Stimulated activated CD4-positive, alpha-beta T cell treated with anti-CD3 and anti-CD28 coated beads, Interleukin-4, amount 100 ng/mL, for 1 hour (primary cell): ENCODE results near the gene DSG4.
"Not testable (repeated sequence)": the region's sequence is repeated elsewhere in the genome, so short reads cannot be mapped to it uniquely, and the experiment has no call there.

Experiments
- DNase-seq: peaks from one replicate; pipeline ENCODE4 v3.0.0-alpha.2; 2020

The DSG4 gene, protein sequence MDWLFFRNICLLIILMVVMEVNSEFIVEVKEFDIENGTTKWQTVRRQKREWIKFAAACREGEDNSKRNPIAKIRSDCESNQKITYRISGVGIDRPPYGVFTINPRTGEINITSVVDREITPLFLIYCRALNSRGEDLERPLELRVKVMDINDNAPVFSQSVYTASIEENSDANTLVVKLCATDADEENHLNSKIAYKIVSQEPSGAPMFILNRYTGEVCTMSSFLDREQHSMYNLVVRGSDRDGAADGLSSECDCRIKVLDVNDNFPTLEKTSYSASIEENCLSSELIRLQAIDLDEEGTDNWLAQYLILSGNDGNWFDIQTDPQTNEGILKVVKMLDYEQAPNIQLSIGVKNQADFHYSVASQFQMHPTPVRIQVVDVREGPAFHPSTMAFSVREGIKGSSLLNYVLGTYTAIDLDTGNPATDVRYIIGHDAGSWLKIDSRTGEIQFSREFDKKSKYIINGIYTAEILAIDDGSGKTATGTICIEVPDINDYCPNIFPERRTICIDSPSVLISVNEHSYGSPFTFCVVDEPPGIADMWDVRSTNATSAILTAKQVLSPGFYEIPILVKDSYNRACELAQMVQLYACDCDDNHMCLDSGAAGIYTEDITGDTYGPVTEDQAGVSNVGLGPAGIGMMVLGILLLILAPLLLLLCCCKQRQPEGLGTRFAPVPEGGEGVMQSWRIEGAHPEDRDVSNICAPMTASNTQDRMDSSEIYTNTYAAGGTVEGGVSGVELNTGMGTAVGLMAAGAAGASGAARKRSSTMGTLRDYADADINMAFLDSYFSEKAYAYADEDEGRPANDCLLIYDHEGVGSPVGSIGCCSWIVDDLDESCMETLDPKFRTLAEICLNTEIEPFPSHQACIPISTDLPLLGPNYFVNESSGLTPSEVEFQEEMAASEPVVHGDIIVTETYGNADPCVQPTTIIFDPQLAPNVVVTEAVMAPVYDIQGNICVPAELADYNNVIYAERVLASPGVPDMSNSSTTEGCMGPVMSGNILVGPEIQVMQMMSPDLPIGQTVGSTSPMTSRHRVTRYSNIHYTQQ

DNA sequence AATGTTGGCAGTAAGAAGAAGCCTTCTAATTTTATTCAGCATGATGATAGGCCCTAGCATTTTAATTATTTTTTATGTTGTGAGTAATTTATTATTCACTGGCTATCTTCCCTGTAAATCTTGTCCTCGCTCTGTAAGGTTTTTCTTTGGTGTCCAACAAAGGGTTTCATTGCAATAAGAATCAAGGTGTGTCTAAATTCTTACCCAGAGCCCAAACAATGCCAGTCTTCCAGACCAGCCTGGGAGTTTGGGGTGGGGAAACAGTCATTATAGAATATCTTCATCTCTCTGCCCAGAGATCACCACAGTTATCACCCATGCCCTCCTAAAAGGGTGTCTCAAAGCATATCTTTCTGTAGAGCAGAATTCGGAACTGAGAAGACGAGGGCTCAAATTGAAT lies at the start of gene DSG4:
Gene DSG4, plus strand, starts transcription at position 301 of the 400 bp plus-strand sequence. CDS start 135 bp downstream, outside the sequence.
- DNase-seq: no peak

DNA sequence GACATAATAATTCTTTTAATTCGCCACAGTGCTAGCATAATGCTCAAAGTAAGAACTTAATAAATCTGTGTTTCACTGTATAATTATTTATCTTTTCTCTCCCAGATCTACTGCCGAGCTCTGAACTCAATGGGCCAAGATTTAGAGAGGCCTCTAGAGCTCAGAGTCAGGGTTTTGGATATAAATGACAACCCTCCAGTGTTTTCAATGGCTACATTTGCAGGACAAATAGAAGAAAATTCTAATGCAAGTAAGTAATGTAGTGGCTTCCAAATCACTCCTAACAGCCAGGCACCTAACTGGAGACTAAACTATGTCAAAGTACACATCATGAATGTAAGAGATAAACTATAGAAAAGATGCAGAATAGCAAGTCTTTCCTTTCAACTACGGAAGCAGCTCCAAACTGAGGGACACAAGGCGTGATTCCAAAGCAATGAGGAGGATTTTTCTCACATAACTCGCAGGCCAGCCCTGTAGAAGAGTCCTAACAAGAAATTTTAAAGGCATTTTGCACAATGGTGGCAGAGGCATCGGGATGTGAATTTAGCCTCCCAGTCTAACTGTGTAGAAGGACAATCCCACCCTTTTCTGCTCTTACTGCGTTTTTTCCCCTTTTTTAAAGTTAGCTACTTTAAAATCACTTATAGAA lies 46.7 kb upstream of the DSG4 start:
- DNase-seq: no peak

DNA sequence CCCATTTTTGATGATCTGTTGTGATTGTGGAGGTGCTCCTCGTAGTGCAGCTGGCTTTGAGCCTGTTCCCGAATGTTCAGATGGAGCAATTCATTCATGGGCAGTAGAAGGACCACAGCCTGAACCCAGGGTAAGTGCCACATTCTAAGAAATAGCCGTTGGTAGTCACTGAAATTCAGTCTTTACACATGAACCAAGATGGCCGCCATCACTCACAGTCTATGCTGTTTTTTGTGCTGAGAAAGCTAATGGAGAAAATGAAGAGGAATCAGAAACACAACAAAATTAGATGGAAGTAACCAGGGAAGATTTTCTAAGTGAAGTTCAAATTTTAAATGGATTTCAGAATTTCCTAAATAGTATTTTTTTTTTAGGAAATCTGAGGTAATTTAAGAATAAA lies 33.1 kb upstream of the DSG4 start:
- no peak for DNase-seq

DNA sequence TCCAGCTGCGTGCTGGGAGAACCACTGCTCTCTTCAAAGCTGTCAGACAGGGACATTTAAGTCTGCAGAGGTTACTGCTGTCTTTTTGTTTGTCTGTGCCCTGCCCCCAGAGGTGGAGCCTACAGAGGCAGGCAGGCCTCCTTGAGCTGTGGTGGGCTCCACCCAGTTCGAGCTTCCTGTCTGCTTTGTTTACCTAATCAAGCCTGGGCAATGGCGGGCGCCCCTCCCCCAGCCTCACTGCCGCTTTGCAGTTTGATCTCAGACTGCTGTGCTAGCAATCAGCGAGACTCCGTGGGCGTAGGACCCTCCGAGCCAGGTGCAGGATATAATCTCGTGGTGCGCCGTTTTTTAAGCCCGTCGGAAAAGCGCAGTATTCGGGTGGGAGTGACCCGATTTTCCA lies 23.2 kb upstream of the DSG4 start:
- DNase-seq: not testable (repeated sequence)

DNA sequence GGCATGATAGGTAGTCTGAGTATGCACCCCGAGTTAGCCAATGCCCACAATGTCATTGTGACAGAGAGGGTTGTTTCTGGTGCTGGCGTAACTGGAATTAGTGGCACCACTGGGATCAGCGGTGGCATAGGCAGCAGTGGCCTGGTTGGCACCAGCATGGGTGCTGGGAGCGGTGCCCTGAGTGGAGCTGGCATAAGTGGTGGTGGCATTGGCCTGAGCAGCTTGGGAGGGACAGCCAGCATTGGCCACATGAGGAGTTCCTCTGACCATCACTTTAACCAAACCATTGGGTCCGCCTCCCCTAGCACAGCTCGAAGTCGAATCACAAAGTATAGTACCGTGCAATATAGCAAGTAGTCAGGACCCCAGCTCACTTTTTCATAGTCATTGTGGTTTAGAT lies 21.6 kb upstream of the DSG4 start:
- no peak for DNase-seq

DNA sequence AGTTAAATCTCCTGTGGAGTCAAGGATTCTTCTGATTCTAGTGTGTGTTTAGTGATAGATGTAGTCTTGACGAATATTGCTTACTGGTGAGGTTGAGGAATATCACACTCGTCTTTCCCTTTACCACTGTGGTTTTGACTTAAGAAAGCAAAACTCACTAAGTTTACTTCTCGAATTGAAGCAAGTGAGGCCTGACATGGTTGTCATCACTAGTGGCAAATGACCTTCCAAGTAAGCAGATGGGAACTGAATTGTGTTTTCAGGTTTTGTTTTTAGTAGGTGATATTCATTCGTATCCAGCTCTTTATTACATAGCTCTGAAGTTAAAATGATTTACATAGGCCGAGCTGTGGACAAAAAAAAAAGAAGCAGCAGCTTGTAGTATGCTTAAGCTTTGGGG lies 20.6 kb upstream of the DSG4 start:
- no peak for DNase-seq

DNA sequence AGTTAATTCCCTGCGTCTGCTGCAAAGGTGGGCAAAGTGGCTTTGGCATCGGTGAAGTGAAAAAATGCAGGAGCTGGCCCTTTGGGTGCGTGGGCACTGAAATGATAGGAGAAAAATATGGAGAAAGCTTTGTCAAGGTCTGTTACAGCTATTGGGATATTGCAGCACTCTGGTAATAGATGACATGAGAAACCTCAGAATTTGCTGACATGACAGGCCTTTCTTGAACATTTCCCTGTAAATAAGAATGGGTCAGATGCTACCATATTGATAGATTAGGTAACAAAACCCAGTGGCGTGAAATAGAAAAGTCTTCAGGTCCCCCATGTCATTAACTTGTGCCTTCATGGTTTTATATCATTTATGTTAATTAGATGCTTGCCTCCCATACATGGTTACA lies 12.4 kb upstream of the DSG4 start:
- DNase-seq: no peak

DNA sequence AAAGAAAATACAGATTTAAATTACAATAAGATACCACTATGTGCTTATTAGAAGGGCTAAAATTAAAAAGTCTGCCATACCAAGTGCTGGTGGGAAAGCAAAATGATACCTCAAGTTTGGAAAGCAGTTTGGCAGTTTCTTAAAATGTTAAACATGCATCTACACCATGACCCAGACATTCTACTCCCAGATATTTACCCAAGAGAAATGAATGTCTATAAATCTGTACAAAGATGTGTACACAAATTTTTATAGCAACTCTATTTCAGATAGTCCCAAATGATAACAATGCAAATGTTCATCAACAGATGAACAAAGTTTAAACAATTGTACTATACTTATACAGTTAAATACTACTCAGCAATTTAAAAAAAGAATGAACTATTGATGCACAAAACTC lies 7.1 kb upstream of the DSG4 start:
- DNase-seq: no peak

DNA sequence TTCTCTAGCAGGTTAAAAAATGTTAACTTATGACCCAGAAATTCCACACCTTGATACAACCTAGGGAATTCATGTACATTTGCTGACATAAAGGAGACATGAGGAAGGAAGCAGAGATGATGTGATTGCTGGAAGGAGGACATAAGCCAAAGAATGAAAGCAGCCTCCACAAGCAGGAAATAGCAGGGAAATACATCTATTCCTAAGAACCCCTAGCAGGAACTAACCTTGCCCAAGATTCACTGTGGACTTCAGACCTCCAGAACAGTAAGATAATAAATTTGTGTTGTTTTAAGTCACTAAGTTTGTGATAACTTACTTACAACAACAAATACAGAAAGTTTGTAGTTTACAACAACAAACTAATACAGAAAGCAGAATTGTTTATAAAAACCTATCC lies 4.6 kb upstream of the DSG4 start:
- DNase-seq: no peak

DNA sequence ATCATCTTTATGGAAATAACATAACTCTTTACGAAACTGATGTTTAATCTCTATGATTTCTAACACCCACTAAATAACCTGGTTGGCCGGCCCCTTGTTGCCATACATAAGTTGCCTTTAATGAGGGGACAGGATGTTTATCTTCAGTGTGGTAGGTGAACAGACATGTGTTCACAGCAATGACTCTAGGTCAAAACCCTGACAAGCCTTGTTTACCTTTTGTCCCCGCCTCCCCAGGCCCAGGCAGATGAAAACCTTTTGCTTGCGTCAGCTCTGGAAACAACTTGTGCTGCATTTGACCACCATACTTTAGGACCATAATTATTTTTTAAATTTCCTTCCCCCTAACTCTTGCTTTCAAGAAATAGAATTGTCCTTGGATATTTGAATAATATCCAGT lies 2.9 kb upstream of the DSG4 start:
- DNase-seq: no peak

DNA sequence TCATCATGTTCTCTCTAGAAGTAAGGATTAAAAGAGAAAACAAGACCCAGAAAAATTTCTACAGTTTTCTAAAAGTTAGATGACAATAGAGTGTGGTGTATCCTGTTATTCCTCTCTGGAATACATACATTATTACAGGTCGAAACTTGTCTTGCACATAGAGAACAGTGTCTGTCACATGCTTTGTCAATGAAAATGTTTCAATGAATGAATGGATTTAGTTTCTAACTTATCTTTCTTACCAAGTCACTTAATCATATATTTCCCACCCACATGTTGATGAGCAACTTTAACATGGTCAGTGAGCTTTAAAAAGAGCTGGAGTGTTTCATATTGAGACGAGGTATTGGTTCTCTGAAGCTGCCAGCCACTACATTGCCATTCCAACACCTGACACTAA lies 4.3 kb downstream of the DSG4 start:
- DNase-seq: no peak

DNA sequence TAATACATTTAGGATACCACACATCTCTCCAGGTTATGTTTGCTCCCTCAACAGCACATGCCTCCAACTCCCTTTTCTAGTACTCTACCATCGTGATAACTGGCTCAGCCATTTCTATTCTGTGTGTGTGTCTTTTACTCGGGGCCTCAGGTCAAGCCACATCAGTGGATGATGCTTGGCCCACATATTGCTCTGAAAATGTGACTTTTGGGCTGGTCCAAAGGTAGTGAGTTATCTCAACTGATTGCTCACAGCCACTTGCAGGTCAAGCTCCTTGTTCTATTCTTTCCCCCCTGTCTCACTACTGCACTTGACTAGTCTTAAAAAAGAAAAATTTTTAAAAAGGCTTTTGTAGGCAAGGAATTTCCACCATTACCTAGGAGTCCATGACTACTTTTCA lies 5.5 kb downstream of the DSG4 start:
- no peak for DNase-seq

DNA sequence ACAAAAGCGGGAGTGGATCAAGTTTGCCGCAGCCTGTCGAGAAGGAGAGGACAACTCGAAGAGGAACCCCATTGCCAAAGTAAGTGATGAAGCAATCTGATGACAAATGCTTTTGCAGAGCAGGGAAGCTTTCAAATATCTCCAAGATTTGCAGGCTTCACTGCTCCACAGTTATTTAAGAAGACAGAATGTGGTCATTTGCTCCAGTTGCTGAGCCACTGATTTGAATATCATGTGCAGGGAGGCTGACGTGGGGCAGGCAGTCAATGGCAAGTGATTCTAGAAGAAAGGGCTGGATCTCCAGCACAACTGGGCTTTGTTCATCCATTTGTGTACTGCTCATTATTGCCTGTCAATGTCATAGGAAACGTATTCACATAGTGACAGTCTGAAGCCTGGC lies 10.2 kb downstream of the DSG4 start:
- no peak for DNase-seq

DNA sequence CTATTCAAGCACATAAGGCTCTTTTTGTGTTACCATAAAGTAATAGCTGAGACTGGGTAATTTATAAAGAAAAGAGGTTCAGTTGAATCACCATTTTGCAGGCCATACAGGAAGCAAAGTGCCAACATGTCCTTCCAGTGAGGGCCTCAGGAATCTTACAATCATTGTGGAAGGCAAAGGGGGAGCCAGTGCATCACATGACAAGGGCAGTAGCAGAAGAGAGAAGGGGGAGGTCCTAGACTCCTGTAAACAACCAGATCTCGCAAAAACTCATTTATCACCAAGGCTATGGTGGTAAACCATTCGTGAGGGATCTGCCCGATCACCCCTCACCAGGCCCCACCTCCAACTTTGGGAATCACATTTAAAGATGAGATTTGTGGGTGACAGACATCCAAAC lies 16.7 kb downstream of the DSG4 start:
- DNase-seq: no peak

DNA sequence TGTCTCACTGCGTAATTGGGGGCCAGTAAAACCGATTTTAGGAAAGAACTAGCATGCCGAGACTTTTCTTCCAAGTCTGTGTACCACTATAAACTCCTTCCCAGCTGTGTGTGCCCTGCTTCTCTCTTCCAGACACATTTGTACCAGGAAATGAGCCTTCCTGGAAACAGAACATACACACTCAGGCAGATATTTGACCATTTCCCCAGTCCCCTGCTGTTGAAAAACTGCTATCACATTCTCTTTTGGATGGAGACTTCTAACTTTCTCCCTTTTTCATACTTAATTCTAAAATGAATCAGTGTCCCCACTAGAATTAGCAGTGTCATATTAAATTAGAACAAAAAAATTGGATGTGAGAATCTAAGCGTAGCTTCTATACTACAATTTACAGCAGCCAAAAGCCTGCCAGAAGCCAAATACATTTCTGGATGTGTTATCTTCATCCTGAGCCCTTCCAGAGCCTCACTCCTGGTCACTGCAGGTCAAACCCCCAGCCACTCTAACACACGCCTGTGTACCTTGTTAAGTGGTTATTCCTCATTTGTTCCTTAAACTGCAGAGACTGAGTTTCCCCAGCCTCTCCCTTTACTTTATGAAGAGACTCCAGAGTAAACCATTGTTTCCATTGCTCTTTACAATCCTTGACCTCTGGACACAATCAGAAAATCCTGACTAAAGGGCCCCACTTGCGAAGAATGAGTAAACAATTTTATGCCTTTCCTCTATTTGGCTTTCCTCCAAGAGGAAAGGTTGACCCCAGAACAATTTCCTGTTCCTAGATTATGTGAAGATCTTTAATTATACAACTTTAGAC lies 20.4 kb downstream of the DSG4 start:
- no peak for DNase-seq

DNA sequence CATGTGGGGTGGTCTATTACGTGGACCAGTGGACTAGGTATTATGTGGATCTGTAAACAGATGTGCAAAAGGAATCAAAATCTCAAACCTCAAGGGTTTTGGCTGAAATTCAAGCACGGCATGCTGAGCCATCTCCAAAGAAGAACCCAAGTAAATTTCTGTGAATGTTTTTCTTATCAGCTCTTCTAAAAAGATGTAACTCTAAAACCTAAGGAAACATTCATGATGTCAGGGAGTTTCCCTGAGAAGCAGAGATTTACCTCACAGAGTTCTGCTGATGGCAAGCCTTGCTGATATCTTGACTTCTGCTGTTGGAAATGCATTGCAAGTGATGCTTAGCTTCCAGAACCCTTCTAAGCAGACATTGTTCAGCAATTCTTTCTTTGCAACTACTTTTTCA lies 21.6 kb downstream of the DSG4 start:
- DNase-seq: no peak

DNA sequence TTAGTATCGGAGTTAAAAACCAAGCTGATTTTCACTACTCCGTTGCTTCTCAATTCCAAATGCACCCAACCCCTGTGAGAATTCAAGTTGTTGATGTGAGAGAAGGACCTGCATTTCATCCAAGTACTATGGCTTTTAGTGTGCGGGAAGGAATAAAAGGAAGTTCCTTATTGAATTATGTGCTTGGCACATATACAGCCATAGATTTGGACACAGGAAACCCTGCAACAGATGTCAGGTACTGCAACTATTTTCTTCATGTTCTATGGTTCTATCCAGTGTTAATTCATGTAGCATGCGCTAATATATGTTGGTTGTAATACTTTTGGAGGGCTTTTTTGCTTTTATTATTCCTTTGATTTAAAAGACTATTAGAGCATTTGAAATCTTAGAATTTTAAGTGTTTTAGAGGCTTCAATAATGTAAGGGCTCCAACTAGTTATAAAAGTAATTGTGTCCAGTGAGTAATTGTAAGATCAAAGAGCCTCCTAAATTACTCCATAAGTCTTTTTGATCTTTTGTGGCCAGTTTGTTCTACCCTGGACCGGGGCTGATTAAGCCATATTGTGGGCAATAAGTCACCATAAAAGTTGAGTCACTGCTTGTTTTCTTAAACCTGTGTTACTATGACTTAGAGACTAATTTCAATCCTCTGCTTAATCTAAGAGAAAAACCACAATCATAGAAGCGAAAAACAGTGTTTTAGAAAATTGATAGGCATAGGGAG lies 22.9 kb downstream of the DSG4 start:
- no peak for DNase-seq

DNA sequence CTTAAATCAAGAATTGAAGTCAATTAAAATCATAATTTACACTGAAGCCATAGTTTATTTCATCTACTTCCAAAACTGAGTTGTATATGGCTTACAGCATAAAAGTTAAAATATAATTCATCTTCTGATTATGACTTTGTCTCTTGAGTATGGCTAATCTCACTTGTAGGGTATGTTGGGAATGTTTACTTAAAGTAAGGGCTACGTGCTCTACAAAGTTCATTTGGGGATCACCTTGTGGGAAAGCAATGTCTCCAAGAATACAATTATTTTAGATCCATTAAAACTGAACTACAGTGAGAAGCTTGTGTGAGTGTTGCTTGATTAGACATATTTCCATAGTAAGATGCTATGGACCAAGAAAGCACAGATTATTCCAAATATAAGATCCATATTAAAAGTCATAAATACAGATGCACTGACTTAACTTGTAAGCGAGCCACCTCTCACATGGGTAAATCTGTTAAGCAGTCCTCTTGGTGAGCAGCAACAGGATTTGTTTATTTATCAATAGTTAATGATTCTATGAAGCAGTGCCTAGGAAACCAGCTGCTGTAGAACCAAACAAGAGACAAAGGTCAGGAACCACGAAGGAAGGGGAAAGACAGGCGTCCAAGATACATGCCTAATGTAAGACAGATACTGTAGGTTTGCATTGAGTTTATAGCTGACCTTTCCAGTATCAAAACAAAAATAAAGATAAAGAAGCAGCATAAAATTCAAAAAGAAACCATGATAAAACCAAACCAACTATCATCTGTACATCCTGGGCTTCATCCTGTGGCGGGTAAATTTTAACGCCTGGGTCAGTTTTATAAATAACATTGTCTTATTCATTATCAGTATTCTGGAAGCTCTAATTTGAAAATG lies 24.8 kb downstream of the DSG4 start:
- DNase-seq: no peak

DNA sequence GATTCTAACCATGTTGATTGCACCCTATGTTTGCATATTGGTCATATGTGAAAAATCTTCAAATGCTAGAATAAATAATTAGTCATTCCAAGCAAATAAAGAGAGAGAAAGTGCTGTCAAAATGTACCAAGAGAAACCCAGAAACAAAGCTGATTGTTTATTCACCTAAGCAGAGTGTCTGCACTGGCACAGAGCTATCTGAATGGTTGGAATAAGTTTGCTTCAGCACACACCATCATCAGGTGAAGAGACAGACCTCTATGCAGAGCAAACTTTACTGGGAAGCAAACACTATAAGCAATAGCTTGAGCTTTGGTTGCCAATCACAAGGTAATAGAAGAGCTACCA lies 25.4 kb downstream of the DSG4 start:
- no peak for DNase-seq

DNA sequence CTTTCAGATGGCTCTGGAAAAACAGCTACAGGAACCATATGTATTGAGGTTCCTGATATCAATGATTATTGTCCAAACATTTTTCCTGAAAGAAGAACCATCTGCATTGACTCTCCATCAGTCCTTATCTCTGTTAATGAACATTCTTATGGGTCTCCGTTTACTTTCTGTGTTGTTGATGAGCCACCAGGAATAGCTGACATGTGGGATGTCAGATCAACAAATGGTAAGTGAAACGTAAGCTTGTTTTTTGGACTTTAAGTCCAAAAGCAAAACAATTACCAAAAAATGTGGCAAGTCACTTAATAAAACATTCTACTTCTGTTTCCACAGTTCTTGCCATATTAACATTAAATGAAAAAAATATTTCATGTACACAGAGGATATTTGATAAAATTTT lies 26.8 kb downstream of the DSG4 start:
- no peak for DNase-seq

DNA sequence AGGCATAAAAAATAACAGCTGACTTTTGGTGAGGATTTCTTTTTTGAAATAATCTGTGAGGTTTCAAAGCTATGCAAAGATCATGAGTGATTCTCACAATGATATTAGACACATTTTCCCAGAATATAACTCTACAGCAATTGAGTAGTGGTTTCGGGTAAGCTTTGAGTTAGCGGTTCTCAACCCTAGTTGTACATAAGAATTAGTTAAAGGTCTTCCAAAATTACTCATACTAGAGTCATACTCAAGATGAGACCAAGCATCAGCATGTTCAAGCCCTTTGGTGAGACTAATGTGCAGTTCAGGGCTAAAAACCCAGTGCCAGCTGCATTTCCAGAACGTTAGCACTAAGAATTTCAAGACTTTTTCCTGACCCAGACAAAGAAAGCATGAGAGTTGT lies 31.1 kb downstream of the DSG4 start:
- DNase-seq: no peak
